T-helper 2 cell treated with Interferon-gamma antibody and Interleukin-4, amounts not matched to agents 100 ng/mL and 5 ng/mL, for 36 hours (primary cell): ENCODE data around the gene PKDCC. TPM values are rescaled to one million over a fixed set of nuclear protein-coding genes. Genes with fewer than 3 reads are reported as not detected.

Experiments
- intact Hi-C: fragments of 100-400 bp; cut with micrococcal nuclease; formaldehyde crosslinking; loops from one replicate; pipeline ENCODE4 v1.15.1; 2023
- total RNA-seq: library from RNA; stranded (reverse); gene quantifications from 2 replicates; pipeline ENCODE4 v1.2.3, GENCODE V29; 2022

The PKDCC gene
- total RNA-seq, result 0.16 TPM in 1 of 2 replicates, not detected in the other

GRCh38 chr2:42047488-42048298 lies at the start of gene PKDCC:
Gene PKDCC, plus strand, starts transcription at chr2:42048021. Its CDS starts 179 bp downstream, at chr2:42048200.
- intact Hi-C loops, result no loop called here

GRCh38 chr2:41998186-41999127 lies 49.4 kb upstream of the PKDCC start:
- intact Hi-C loops, result no loop called here

GRCh38 chr2:41999128-41999480 lies 48.7 kb upstream of the PKDCC start:
- intact Hi-C loops, result no loop called here

GRCh38 chr2:41999592-42000281 lies 48.1 kb upstream of the PKDCC start:
- intact Hi-C loops, result no loop called here

GRCh38 chr2:42001711-42002201 lies 46.1 kb upstream of the PKDCC start:
- intact Hi-C loops, result no loop called here

GRCh38 chr2:42007551-42007950 lies 40.3 kb upstream of the PKDCC start:
- intact Hi-C loops, result no loop called here

- intact Hi-C loops, result no loop called here
Observed at GRCh38 chr2:42008241-42008921, 39.4 kb upstream of the PKDCC start.

GRCh38 chr2:42009657-42010580 lies 37.9 kb upstream of the PKDCC start:
- intact Hi-C loops, result no loop called here

GRCh38 chr2:42010743-42011298 lies 37.0 kb upstream of the PKDCC start:
- intact Hi-C loops, result no loop called here

- intact Hi-C loops, result no loop called here
Observed at GRCh38 chr2:42012137-42012536, 35.7 kb upstream of the PKDCC start.

GRCh38 chr2:42012651-42013050 lies 35.2 kb upstream of the PKDCC start:
- intact Hi-C loops, result no loop called here

- intact Hi-C loops, result no loop called here
Observed at GRCh38 chr2:42013409-42013808, 34.4 kb upstream of the PKDCC start.

- intact Hi-C loops, result no loop called here
Observed at GRCh38 chr2:42021464-42021863, 26.4 kb upstream of the PKDCC start.

- intact Hi-C loops, result no loop called here
Observed at GRCh38 chr2:42025151-42025582, 22.7 kb upstream of the PKDCC start.

GRCh38 chr2:42026272-42026671 lies 21.5 kb upstream of the PKDCC start:
- intact Hi-C loops, result no loop called here

- intact Hi-C loops, result no loop called here
Observed at GRCh38 chr2:42028571-42029148, 19.2 kb upstream of the PKDCC start.

- intact Hi-C loops, result no loop called here
Observed at GRCh38 chr2:42029171-42029570, 18.6 kb upstream of the PKDCC start.

- intact Hi-C loops, result no loop called here
Observed at GRCh38 chr2:42029639-42030199, 18.1 kb upstream of the PKDCC start.
